GM04503 (cell line): ENCODE data around the gene ZNF593.

Experiments used
- DNase-seq: peaks from one replicate; pipeline ENCODE4 v3.0.0-alpha.2; 2012; ENCODE audit warnings: low read depth

Gene ZNF593

DNA sequence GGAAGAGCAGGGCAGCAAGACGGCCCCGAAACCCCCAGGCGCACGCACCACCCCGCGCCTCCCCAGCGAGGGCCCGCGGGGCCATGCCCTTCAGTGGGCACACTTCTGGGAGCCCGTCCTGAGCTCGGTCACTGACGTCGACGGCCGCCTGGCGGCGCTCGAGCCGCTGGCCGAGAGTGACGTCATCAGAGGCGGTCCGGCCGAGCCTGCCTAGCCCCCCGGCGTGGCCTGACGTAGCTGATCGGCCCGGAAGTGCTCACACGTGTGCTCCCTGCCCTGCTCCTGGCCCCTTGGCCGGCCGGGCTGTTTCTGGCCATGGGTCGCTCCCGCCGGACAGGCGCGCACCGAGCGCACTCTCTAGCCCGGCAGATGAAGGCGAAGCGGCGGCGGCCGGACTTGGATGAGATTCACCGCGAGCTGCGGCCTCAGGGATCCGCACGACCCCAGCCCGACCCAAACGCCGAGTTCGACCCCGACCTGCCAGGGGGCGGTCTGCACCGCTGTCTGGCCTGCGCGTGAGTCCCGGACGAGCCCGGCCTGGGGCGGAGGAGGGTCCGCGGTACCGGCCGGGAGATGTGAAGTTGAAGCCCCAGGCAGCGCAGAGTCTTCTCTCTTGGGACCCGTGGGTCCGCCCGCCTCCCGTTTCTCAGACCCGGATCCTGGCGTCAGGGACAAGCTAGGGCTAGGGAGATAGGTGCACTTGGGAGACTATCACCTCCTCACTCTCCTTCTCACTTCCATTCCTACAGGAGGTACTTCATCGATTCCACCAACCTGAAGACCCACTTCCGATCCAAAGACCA is at the start of gene ZNF593:
TSS of gene ZNF593 (plus strand) at position 240 of the 803 bp plus-strand sequence. CDS start at position 316, 76 bp downstream.
- peak; percentile 39 for DNase-seq

DNA sequence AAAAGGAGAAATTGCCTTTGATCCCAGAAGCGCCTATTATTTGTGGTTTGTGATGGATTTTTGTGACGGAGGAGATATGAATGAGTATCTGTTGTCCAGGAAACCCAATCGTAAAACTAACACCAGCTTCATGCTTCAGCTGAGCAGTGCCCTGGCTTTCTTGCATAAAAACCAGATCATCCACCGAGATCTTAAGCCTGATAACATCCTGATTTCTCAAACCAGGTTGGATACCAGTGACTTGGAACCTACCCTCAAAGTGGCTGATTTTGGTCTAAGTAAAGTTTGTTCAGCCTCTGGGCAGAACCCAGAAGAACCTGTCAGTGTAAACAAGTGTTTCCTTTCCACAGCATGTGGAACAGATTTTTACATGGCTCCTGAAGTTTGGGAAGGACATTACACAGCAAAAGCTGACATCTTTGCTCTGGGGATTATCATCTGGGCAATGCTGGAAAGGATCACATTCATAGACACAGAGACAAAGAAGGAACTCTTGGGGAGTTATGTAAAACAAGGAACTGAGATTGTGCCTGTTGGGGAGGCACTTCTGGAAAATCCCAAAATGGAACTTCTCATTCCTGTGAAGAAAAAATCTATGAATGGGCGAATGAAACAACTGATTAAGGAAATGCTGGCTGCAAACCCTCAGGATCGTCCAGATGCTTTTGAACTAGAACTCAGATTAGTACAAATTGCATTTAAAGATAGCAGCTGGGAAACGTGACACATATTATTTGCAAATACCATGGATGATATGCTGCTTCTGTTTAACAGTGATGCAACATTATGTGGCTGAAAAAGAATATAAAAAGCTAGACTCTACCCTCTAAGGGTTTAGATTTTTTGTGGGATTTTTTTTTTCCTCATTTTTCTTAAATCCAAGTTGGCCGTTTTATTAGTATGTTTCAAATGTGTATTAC is 47.6 kb upstream of the ZNF593 start:
- DNase-seq, result peak; percentile 34

DNA sequence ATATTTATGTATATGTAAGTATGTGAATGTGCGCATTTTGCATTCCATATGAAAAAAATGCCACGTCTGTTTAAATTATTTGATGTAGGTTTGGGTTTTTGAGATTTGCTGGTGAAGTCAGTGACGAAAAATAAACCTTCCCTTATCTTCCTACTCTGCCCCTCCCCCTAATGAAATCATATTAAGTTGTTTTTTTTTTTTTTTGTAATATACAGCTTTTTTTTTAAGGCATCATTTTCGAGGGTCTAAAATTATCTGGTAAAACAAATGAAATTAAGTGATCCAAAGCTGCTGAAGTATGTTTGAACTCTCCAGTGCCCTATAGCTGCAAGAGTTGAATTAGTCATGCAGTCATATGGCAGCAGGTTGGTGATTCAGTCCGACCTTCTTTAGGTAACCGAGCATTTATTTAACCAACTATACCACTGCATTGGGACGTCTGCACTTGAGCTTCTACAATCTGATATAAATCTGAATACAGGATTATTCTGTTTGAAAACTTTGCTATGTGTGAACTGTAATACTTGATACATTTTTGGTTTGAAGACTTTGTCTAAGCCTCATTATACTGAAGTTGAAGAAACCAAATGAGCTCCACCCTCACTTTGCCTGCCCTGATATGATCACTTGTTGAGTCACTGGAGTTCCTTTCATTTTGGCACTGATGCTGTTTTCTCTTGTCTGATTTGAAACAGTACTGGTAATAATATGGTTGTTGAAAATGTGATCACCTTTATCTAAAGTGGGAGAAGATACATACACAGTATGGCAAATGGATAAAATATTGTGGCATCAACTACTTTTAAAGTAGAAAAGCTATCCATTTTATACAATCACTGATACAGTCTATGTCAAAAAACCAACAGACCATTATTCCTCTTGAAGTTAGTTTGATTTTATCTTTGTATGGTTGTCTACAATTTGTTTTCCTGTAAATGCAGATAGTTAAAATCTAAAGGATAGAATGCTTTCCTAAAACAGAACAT is 46.4 kb upstream of the ZNF593 start:
- peak; percentile 19 for DNase-seq

DNA sequence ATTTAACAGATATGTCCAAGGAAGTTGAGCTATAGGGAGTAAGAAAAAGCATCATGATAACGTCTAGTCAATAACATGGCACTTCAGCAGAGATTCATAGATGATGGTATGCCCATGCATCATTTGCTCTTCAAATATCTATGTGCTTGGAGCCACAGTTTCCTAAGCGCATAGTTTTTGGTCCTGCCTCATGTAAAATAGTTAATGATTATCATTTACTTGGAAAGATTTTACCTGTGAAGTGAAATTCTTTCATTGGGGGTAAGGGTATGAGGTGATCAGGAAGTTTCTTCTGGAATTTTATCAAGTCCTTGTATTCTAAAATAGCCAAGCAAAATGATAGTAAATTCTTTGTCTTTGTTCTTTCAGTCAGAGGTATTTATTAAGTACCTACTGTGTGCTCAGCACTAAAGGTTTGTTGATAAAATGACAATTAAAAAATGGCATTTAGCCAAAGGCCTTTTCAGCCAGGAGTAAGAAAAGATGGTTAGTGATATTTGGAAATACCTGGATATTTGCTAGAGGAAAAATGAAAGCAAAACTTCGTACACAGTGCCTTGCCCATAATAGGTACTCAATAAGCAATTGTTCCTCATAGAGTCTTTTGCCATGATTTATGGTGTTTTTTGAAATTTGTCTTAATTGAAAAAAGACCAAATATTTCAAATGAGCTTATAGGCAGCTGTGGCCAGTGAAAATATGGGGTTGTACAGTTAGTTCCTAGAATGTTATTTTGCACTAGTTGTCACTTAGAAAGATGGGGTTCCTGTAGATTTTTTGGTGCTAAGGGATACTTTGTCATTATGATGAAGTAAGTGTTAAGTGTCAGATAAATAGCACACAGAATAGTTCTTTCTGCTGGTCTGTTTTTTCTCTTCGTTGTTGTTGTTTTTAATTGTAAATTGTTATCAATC is 45.0 kb upstream of the ZNF593 start:
- DNase-seq, result no peak

- DNase-seq, result no peak
Observed at GRCh38 chr1:26125382-26125781, 44.3 kb upstream of the ZNF593 start.

- DNase-seq, result no peak
Observed at GRCh38 chr1:26125946-26126320, 43.8 kb upstream of the ZNF593 start.

- no peak for DNase-seq
Observed at GRCh38 chr1:26126321-26127084, 43.2 kb upstream of the ZNF593 start.

GRCh38 chr1:26127235-26128163 is 42.2 kb upstream of the ZNF593 start:
- DNase-seq, result no peak

DNA sequence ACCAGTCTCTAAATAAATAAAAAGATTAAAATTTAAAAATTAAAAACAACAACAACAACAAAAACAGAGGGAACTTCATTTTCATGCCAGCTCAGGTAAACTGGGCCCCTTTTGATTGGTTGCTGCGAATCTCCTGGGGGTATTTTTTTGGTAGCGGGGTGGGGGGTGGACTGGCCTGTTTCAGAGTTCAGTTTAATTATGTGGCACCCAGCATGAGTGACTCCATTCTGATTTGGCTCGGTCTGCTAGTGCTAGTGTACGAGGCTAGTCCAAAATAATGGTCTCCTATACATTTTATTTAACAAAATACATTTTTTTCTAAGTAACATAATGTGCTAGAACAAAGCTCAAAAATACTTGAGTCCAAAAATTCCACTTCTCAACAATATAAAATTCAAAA is 39.9 kb upstream of the ZNF593 start:
- no peak for DNase-seq

GRCh38 chr1:26130695-26131094 is 39.0 kb upstream of the ZNF593 start:
- no peak for DNase-seq

DNA sequence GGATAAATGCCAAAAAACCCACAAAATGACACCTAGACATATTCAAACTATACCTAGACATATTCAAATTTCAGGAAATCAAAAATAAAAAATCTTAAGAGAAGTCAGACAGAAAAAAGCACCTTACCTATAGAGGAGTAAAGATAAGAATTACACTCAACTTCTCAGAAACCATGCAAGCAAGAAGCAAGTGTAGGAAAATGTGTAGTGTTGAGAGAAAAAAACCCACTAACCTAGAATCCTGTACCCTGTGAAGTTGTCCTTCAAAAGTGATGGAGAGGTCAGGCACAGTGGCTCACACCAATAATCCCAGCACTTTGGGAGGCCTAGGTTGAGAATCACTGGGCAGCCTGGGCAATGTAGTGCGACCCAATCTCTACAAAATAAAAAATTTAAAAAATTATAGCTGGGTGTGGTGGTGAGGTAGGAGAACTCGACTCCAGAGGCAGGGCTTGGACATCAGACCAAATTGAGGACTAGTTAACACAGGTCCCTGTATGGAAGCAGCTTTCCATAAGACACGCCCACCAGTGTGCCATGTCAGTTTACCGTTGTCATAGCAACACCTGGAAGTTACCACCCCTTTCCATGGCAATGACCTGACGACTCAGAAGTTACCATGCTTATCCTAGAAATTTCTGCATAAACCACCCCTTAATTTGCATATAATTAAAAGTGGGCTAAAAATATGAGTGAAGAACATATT is 37.4 kb upstream of the ZNF593 start:
- no peak for DNase-seq

- no peak for DNase-seq
Observed at GRCh38 chr1:26132834-26133167, 36.9 kb upstream of the ZNF593 start.

GRCh38 chr1:26134466-26134865 is 35.2 kb upstream of the ZNF593 start:
- no peak for DNase-seq

- no peak for DNase-seq
Observed at GRCh38 chr1:26138974-26139558, 30.6 kb upstream of the ZNF593 start.

- no peak for DNase-seq
Observed at GRCh38 chr1:26142159-26142558, 27.5 kb upstream of the ZNF593 start.

- no peak for DNase-seq
Observed at GRCh38 chr1:26145041-26145959, 24.4 kb upstream of the ZNF593 start.

GRCh38 chr1:26145960-26146294 is 23.8 kb upstream of the ZNF593 start:
- no peak for DNase-seq
